Measurements from ENCODE around the gene AICDA. TPM values are rescaled to one million over a fixed set of nuclear protein-coding genes. Genes with fewer than 3 reads are reported as not detected.

Gene AICDA
- polyA plus RNA-seq, 1 of the 3 experiments (the other 2 are of a cell fraction) = not detected

GRCh38 chr12:8556531-8557097 lies 56.0 kb downstream of the AICDA start (continued):
- no peak for TF ChIP-seq IRF3 (IDR thresholded peaks at IDR 0.05; ENCODE audit: low read depth, low read length)
- TF ChIP-seq RXRA (IDR thresholded peaks at IDR 0.05; ENCODE audit: borderline replicate concordance, low read depth) = no peak
- no peak for TF ChIP-seq RAD21 (IDR thresholded peaks at IDR 0.05; ENCODE audit: low read length)

- H3K79me2 ChIP-seq (ENCODE audit: insufficient read depth) = no peaks in the 10 kb centered on the region
- POLR2A ChIA-PET = no interaction called here
- H3K9me2 ChIP-seq = no peaks in the 10 kb centered on the region
- TF ChIP-seq MEF2A (IDR thresholded peaks at IDR 0.05; ENCODE audit: borderline replicate concordance, low read depth) (no peak), EZH2phosphoT487 (IDR thresholded peaks at IDR 0.05; ENCODE audit: borderline replicate concordance, low read depth) (no peak), MAX (IDR thresholded peaks at IDR 0.05; ENCODE audit: low read depth) (no peak), SIN3A (IDR thresholded peaks at IDR 0.05; ENCODE audit: borderline replicate concordance, low read depth, low read length) (no peak), USF2 (IDR thresholded peaks at IDR 0.05; ENCODE audit: borderline replicate concordance, low read depth, low read length) (no peak), RCOR1 (IDR thresholded peaks at IDR 0.05; ENCODE audit: low read length) (no peak), ZBTB33 (IDR thresholded peaks at IDR 0.05; ENCODE audit: borderline replicate concordance, low read depth) (no peak), TCF12 (IDR thresholded peaks at IDR 0.05) (no peak), JUND (IDR thresholded peaks at IDR 0.05) (no peak), FOXM1 (IDR thresholded peaks at IDR 0.05; ENCODE audit: low read depth) (no peak), CTCF (IDR thresholded peaks at IDR 0.05) (no peak), SMC3 (IDR thresholded peaks at IDR 0.05; ENCODE audit: low read depth, low read length) (no peak), MXI1 (IDR thresholded peaks at IDR 0.05; ENCODE audit: low read depth, low read length) (no peak), ELF1 (IDR thresholded peaks at IDR 0.05) (no peak), RAD21 (IDR thresholded peaks at IDR 0.05; ENCODE audit: low read length) (no peak), USF1 (IDR thresholded peaks at IDR 0.05; ENCODE audit: borderline replicate concordance, low read depth) (no peak), IRF3 (IDR thresholded peaks at IDR 0.05; ENCODE audit: low read depth, low read length) (no peak)
Observed at GRCh38 chr12:8554451-8555195, 58.0 kb downstream of the AICDA start.

More at GRCh38 chr12:8554451-8555195, 58.0 kb downstream of the AICDA start:
- 12% methylated on average over 5 of the region's 5 CpGs for WGBS (ENCODE audit: low lambda C conversion rate)
- H3K4me1 ChIP-seq (ENCODE audit: control insufficient read depth in 1 of 2, insufficient read depth in 2 of 2, low read depth in 1 of 2, low read length in 1 of 2) = no peaks in the 10 kb centered on the region
- H3K4me3 ChIP-seq (ENCODE audit: low read depth in 2 of 2, low read length in 1 of 2) = no peak overlapping the region
- CTCF ChIA-PET = interaction anchor here (6.0 kb wide), 1 partner anchor 10 kb away, joined by 31 read pairs; no protein-coding TSS in a partner anchor
- no peak overlapping the region for H3K4me2 ChIP-seq
- H3K27ac ChIP-seq (ENCODE audit: low read depth in 2 of 2, low read length in 1 of 2) = no peak overlapping the region
- H3K9me3 ChIP-seq = no peaks in the 10 kb centered on the region
- no peak overlapping the region for H2AFZ ChIP-seq (ENCODE audit: low read depth)
- no peaks in the 10 kb centered on the region for H4K20me1 ChIP-seq (ENCODE audit: insufficient read depth)
- H3K27me3 ChIP-seq (ENCODE audit: insufficient read depth) = no peaks in the 10 kb centered on the region
- DNase-seq = no peak
- H3K36me3 ChIP-seq (replicated peaks in 1 of 2; ENCODE audit: control insufficient read depth in 1 of 2, insufficient read depth in 2 of 2, low read length in 1 of 2) = no peaks in the 10 kb centered on the region
- H3F3A ChIP-seq (replicated peaks; ENCODE audit: insufficient read depth) = no peaks in the 10 kb centered on the region
- no peak overlapping the region for H3K9ac ChIP-seq
